Colonic mucosa (tissue), 4 donors: ENCODE results near the gene MIXL1. TPM values are rescaled to one million over a fixed set of nuclear protein-coding genes. Genes with fewer than 3 reads are reported as not detected.
"Not testable (repeated sequence)": the region's sequence is repeated elsewhere in the genome, so short reads cannot be mapped to it uniquely, and the experiment has no call there.

Experiments used
- DNase-seq: peaks from one replicate; pipeline ENCODE4 v3.0.0-alpha.2; 2020
- H3K27ac ChIP-seq: fragments of 200-600 bp; one replicate; pipeline ENCODE4 v1.8.0; 2021
- H3K27me3 ChIP-seq: fragments of 200-600 bp; one replicate; pipeline ENCODE4 v1.8.0; 2021
- H3K36me3 ChIP-seq: fragments of 200-600 bp; one replicate; pipeline ENCODE4 v1.8.0; 2021
- H3K4me1 ChIP-seq: fragments of 200-600 bp; one replicate; pipeline ENCODE4 v1.8.0; 2021; ENCODE audit warnings: mild to moderate bottlenecking
- H3K4me3 ChIP-seq: fragments of 200-600 bp; one replicate; pipeline ENCODE4 v1.8.0; 2021
- H3K9ac ChIP-seq, 2 donors: one replicate each; pipeline ENCODE4 v1.7.0; 2013; ENCODE audit warnings: control low read depth in 2 of 2, low read depth in 2 of 2, low read length in 2 of 2
- H3K9me3 ChIP-seq: fragments of 200-600 bp; one replicate; pipeline ENCODE4 v1.8.0; 2021
- CTCF ChIP-seq: fragments of 200-600 bp; IDR thresholded peaks from one replicate; pipeline ENCODE4 v1.8.0; 2022; ENCODE audit warnings: antibody characterized with exemption, mild to moderate bottlenecking
- intact Hi-C: fragments of 100-400 bp; cut with DNase I; formaldehyde crosslinking; loops from one replicate; pipeline ENCODE4 v1.14.1; 2022
- total RNA-seq, 2 donors: library from RNA; stranded (reverse); fragmentation: NEBNext Ultra II Directional in 1 of 2; extraction: Animal tissue kit (Norgen Biotek cat#: 25700) in 1 of 2; gene quantifications; one replicate each; pipeline ENCODE4 v1.2.1, GENCODE V29; 2021
- donor health status: healthy.
- donor health status: DM: no; HTN: no; CAD: no.
- donor health status: DM: no; HTN: no; CAD: no.

The MIXL1 gene
- total RNA-seq, 2 donors from 2014 or later: not detected

DNA sequence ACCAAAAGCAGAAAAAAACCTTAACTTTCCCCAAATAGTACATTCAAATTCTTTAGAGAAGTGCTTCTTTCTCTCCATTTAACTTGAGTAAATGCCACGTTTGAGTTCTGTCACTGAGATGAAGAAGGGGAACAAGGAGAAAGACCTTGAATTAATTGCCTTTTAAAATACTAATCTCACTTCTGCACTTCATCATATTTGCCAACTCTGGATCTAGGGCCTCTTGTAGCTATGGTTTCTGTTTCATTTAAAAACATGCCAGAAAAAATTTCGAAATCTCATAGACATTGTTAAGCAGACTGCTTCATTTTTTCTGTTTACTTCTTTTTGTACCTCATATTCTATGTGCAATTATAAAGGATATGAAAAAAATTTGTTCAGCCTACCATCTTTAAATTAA lies 24.6 kb downstream of the MIXL1 start:
- no peaks in the 10 kb centered on the region for H3K9me3 ChIP-seq
- TF ChIP-seq CTCF: no peak
- H3K4me1 ChIP-seq: no peaks in the 10 kb centered on the region
- H3K4me3 ChIP-seq: no peak overlapping the region
- DNase-seq: no peak
- no peak overlapping the region for H3K27ac ChIP-seq
- no peaks in the 10 kb centered on the region for H3K27me3 ChIP-seq
- intact Hi-C loops: no loop called here
- no peak overlapping the region for H3K9ac ChIP-seq
- no peaks in the 10 kb centered on the region for H3K36me3 ChIP-seq

DNA sequence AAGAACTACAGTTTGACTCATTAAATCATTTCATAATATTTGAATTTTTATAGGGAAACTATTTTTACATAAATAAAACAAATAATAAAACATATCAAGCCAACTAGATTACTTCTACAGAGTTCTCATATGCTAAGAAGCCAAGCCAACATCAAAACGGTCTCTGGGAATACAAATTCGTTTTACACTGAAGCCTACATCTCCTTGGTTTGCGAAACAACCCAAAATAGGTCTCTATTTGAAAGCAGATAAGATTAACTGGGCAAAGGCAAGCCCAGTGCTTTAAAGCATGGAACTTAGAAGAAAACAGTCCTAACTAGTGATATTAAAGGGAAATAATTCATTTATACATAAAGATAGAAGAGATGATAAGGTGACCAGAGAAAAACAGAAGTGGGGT lies 25.3 kb downstream of the MIXL1 start:
- intact Hi-C loops: no loop called here
- no peaks in the 10 kb centered on the region for H3K27me3 ChIP-seq
- no peaks in the 10 kb centered on the region for H3K36me3 ChIP-seq
- DNase-seq: no peak
- no peaks in the 10 kb centered on the region for H3K4me1 ChIP-seq
- H3K9ac ChIP-seq: no peak overlapping the region
- no peak for TF ChIP-seq CTCF
- no peak overlapping the region for H3K27ac ChIP-seq
- H3K9me3 ChIP-seq: no peaks in the 10 kb centered on the region
- no peak overlapping the region for H3K4me3 ChIP-seq

DNA sequence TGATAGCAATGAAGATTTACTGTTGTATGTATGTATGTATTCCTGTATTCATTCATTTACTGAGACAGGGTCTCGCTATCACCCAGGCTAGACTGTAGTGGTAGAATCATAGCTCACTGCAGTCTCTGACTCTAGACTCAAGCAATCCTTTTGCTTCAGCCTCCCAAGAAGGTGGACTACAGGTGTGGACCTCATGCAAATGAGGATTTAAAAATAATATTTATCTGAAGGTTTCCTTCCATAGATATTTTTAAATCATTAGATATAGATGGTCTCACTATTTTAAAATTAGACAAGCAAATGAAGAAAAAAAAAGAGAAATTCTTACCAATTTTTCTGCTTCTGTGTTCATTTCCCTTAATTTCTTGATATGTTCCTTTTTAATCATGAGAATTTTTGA lies 27.0 kb downstream of the MIXL1 start:
- H3K4me3 ChIP-seq: no peak overlapping the region
- no peaks in the 10 kb centered on the region for H3K27me3 ChIP-seq
- no peak overlapping the region for H3K9ac ChIP-seq
- H3K4me1 ChIP-seq: no peaks in the 10 kb centered on the region
- DNase-seq: no peak
- no peak for TF ChIP-seq CTCF
- no peaks in the 10 kb centered on the region for H3K36me3 ChIP-seq
- H3K27ac ChIP-seq: no peak overlapping the region
- no peaks in the 10 kb centered on the region for H3K9me3 ChIP-seq
- intact Hi-C loops: no loop called here

DNA sequence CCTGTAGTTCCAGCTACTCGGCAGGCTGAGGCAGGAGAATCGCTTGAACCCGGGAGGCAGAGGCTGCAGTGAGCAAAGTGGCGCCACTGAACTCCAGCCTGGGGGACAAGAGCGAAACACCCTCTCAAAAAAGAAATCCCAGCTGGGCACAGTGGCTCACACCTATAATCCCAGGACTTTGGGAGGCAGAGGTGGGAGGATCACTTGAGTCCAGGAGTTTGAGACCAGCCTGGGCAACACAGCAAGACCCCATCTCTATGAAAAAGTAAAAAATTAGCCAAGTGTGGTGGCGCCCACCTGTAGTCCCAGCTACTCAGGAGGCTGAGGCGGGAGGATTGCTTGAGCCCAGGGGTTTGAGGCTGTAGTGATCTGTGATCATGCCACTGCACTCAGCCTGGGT lies 29.4 kb downstream of the MIXL1 start:
- H3K9me3 ChIP-seq, H3K9ac ChIP-seq, H3K36me3 ChIP-seq, H3K4me1 ChIP-seq, intact Hi-C loops, H3K4me3 ChIP-seq, H3K27ac ChIP-seq, H3K27me3 ChIP-seq, DNase-seq: not testable (repeated sequence)

- Histone ChIP-seq H3K36me3 (no peaks in the 10 kb centered on the region), H3K27me3 (no peaks in the 10 kb centered on the region), H3K9ac (no peak overlapping the region), H3K4me1 (no peaks in the 10 kb centered on the region), H3K9me3 (no peaks in the 10 kb centered on the region), H3K27ac (no peak overlapping the region), H3K4me3 (no peak overlapping the region)
- TF ChIP-seq CTCF: no peak
- intact Hi-C loops: no loop called here
- DNase-seq: no peak
Measured at GRCh38 chr1:226253933-226254332, 30.5 kb downstream of the MIXL1 start.

DNA sequence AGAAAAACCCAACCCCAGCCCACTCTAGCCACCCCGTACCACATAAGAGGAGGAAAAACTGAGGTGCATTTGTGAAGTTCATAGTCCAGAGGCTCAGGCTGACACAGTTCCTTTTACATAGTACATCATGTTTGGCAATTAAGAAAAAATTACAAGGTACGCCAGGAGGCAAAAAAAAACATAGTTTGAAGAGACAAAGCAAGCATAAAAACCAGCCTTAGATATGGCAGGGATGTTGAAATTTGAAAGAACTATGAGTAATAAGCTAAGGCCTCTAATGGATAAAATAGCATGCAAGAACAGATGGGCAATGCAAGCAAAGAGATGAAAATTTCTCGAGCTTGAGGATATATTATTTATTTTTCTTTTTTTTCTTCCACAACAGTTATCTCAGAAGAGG lies 31.9 kb downstream of the MIXL1 start:
- H3K4me1 ChIP-seq: no peaks in the 10 kb centered on the region
- no peak for TF ChIP-seq CTCF
- no peak for DNase-seq
- H3K27me3 ChIP-seq: no peaks in the 10 kb centered on the region
- no peak overlapping the region for H3K27ac ChIP-seq
- intact Hi-C loops: loop anchor here (5.0 kb wide), 1 partner anchor 57 kb away; no protein-coding TSS in a partner anchor
- no peaks in the 10 kb centered on the region for H3K9me3 ChIP-seq
- H3K4me3 ChIP-seq: no peak overlapping the region
- no peaks in the 10 kb centered on the region for H3K36me3 ChIP-seq
- H3K9ac ChIP-seq: no peak overlapping the region
